Neural cell (in vitro differentiated cells): ENCODE measurements around the gene JMJD6.

Source experiments
- CTCF ChIP-seq: fragments of 450-650 bp; IDR thresholded peaks from 2 replicates; pipeline ENCODE4 v1.5.1; 2014; ENCODE audit warnings: antibody characterized with exemption, mild to moderate bottlenecking, moderate library complexity; ENCODE audit not compliant: poor library complexity, severe bottlenecking
- EP300 ChIP-seq: fragments of 450-650 bp; conservative IDR thresholded peaks from 2 replicates; pipeline ENCODE4 v1.6.1; 2014; ENCODE audit warnings: antibody characterized with exemption, mild to moderate bottlenecking, moderate library complexity; ENCODE audit not compliant: poor library complexity, severe bottlenecking
- EZH2 ChIP-seq: fragments of 200-600, 300-800 bp; shearing (Covaris generic), sonication (generic); IDR thresholded peaks from 2 replicates; pipeline ENCODE4 v1.6.1; 2014; ENCODE audit warnings: antibody characterized with exemption, low read length, borderline replicate concordance, mild to moderate bottlenecking; ENCODE audit not compliant: insufficient read depth, poor library complexity, severe bottlenecking
- MXI1 ChIP-seq: fragments of 450-650 bp; conservative IDR thresholded peaks from 2 replicates; pipeline ENCODE4 v1.6.1; 2014; ENCODE audit warnings: antibody characterized with exemption, mild to moderate bottlenecking; ENCODE audit not compliant: poor library complexity, severe bottlenecking
- TF ChIP-seq, protein P1 (sequence below): IDR thresholded peaks from 2 replicates; pipeline ENCODE4 v1.6.1; 2012; ENCODE audit warnings: borderline replicate concordance

DNA sequence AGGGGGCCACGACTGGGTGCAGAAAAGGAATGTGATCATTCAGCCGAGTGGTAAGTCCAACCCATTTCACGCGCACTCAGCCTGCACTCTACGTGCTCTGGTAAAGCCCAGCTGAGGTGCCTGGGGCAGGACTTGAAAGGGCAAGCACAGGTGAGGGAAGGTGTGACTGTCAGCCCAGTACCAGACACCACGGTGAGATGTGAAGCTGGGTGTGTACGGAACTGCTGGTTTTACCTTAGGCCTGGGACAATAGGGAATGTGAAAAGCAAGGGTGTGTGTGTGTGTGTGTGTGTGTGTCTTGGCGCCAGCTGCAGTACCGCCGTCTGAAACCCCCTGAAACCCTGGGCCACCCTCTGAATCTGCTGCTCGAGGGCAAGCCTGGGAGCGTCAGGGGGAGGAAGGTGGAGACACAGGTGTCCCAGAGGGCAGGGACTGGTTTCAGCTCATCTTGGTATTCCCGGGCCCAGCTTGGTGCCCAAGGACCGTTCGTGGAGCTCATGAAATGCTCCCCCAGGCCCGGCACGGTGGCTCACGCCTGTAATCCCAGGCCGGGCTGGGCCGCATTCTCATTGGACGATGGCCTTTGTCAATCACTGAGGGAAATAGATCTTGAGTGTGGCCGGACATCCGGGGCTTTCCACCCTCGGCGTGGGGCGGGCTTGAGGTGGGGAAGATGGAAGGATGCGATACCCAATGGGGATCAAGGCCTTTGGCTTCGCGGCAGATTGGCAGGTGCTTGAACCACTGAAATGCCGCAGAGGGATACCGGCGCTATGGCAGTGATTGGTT lies 55.1 kb downstream of the JMJD6 start:
- TF ChIP-seq CTCF, result peak; percentile 41
- TF ChIP-seq EP300, result peak; percentile 15
- TF ChIP-seq EZH2, result no peak
- TF ChIP-seq, protein P1, sequence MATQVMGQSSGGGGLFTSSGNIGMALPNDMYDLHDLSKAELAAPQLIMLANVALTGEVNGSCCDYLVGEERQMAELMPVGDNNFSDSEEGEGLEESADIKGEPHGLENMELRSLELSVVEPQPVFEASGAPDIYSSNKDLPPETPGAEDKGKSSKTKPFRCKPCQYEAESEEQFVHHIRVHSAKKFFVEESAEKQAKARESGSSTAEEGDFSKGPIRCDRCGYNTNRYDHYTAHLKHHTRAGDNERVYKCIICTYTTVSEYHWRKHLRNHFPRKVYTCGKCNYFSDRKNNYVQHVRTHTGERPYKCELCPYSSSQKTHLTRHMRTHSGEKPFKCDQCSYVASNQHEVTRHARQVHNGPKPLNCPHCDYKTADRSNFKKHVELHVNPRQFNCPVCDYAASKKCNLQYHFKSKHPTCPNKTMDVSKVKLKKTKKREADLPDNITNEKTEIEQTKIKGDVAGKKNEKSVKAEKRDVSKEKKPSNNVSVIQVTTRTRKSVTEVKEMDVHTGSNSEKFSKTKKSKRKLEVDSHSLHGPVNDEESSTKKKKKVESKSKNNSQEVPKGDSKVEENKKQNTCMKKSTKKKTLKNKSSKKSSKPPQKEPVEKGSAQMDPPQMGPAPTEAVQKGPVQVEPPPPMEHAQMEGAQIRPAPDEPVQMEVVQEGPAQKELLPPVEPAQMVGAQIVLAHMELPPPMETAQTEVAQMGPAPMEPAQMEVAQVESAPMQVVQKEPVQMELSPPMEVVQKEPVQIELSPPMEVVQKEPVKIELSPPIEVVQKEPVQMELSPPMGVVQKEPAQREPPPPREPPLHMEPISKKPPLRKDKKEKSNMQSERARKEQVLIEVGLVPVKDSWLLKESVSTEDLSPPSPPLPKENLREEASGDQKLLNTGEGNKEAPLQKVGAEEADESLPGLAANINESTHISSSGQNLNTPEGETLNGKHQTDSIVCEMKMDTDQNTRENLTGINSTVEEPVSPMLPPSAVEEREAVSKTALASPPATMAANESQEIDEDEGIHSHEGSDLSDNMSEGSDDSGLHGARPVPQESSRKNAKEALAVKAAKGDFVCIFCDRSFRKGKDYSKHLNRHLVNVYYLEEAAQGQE, result no peak
- TF ChIP-seq MXI1, result no peak
